Mucosa of descending colon (tissue), 3 donors: ENCODE data around the gene KLK10. TPM values are rescaled to one million over a fixed set of nuclear protein-coding genes. Genes with fewer than 3 reads are reported as not detected.

Source experiments
- ATAC-seq: fragments of 200-7000 bp; cut with Tn5 transposase; one replicate; pipeline ENCODE4 v1.9.1; 2020; ENCODE audit warnings: mild to moderate bottlenecking, moderate library complexity
- DNase-seq, 3 donors: peaks; one replicate each; pipeline ENCODE4 v3.0.0-alpha.2; 2020
- H3K36me3 ChIP-seq: fragments of 200-600 bp; one replicate; pipeline ENCODE4 v1.8.0; 2021; ENCODE audit warnings: low read depth, mild to moderate bottlenecking
- H3K4me1 ChIP-seq: fragments of 200-600 bp; one replicate; pipeline ENCODE4 v1.8.0; 2021; ENCODE audit warnings: low read depth, mild to moderate bottlenecking
- H3K4me3 ChIP-seq: fragments of 200-600 bp; one replicate; pipeline ENCODE4 v1.8.0; 2021; ENCODE audit warnings: mild to moderate bottlenecking
- H3K9me3 ChIP-seq: fragments of 200-600 bp; one replicate; pipeline ENCODE4 v1.8.0; 2021; ENCODE audit warnings: mild to moderate bottlenecking
- CTCF ChIP-seq: fragments of 200-600 bp; IDR thresholded peaks from one replicate; pipeline ENCODE4 v1.8.0; 2022; ENCODE audit warnings: antibody characterized with exemption, mild to moderate bottlenecking
- intact Hi-C, 2 donors: fragments of 100-400 bp; cut with DNase I in 1 of 2; cut with micrococcal nuclease in 1 of 2; formaldehyde crosslinking; loops; one replicate each; pipeline versions ENCODE4 v1.11.0 to v1.11.1; 2022; cut with DNase I, micrococcal nuclease
- long read RNA-seq, 2 donors: library from polyadenylated mRNA; unstranded; transcript quantifications; one replicate each; pipeline ENCODE4 v2.0.0, GENCODE V29; 2019 to 2021
- total RNA-seq, 3 donors: library from RNA; stranded (reverse); fragmentation: NEBNext Ultra II Directional in 2 of 3; extraction: Animal tissue kit (Norgen Biotek cat#: 25700) in 2 of 3; gene quantifications; one replicate each; pipeline versions ENCODE4 v1.2.1 to v1.2.4, GENCODE V29; 2021 to 2023
- donor health status: DM: no; HTN: no; CAD: no; lungs with moderate emphysema.
- donor health status: DM: no; HTN: no; CAD: no.
- donor health status: DM: no; HTN: yes; CAD: no.

Gene KLK10
- total RNA-seq, result under 1 TPM; 0.58 to 0.93 (median 0.76) TPM
- long read RNA-seq, donor 1, partial matches to known transcripts, result 3 of 4 reads
- long read RNA-seq, donor 1, other reads (novel, unspliced or antisense), result 1 of 4 reads
- long read RNA-seq, donor 2, result 0 reads

GRCh38 chr19:51019544-51019925, at the start of gene KLK10:
KLK10 (minus strand) TSS chr19:51019709; CDS start chr19:51019130, 579 bp downstream.
- Histone ChIP-seq H3K9me3 (no peaks in the 10 kb centered on the region), H3K4me1 (peaks cover 4% of the 10 kb centered on the region), H3K36me3 (no peaks in the 10 kb centered on the region), H3K4me3 (no peak within 1 kb of the TSS)
- DNase-seq, result no peak
- no peak for TF ChIP-seq CTCF
- ATAC-seq, result peak; percentile 6
- intact Hi-C loops, result no loop called here

GRCh38 chr19:51066393-51067186, 47.1 kb upstream of the KLK10 start:
- no peak for TF ChIP-seq CTCF
- intact Hi-C loops, result no loop called here
- no peak for ATAC-seq

DNA sequence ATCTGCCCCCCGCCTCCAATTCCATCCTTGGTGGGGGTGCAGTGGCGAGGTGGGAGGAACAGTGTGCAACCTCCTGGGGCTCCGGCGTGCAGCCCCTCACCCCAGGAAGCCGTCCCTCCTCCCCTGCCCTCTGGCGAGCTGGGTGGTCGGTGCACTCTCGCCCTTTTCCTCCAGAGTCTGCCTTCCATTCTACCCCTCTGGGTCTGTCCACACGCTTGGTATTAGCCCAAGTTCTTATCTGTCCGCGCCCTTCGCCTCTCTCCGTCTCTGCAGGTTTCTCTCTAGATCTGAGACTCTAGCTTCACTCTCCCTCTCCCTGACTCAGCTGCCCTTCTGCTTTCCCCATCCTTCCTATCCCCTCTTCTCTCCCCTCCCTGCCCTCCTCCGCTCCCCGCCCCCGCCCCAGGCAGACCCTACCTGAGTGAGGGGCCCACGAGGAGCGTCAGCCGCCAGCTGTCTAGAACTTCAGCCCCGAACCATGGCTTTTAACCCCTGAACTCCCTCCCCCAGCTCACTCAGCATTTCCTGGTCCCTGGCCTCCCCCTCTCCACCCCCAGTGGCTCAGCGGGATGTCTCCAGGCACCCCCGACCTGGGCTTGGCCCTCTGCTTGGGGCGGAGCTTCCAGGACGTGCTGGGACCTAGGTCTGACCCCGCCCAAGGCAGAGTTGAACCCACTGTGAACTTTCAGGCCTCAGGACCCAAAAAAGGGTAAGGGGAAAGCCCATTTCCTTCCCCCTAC, 45.9 kb upstream of the KLK10 start:
- DNase-seq (no peak), ATAC-seq (no peak)
- no peaks in the 10 kb centered on the region for H3K9me3 ChIP-seq
- H3K36me3 ChIP-seq, result no peaks in the 10 kb centered on the region
- intact Hi-C loops, result no loop called here
- H3K4me3 ChIP-seq, result no peak overlapping the region
- peaks cover 4% of the 10 kb centered on the region for H3K4me1 ChIP-seq
- TF ChIP-seq CTCF, result no peak

More at GRCh38 chr19:51066393-51067186, 47.1 kb upstream of the KLK10 start:
- peaks cover 4% of the 10 kb centered on the region for H3K4me1 ChIP-seq
- no peaks in the 10 kb centered on the region for H3K36me3 ChIP-seq
- no peak overlapping the region for H3K4me3 ChIP-seq
- no peaks in the 10 kb centered on the region for H3K9me3 ChIP-seq
- no peak for DNase-seq

DNA sequence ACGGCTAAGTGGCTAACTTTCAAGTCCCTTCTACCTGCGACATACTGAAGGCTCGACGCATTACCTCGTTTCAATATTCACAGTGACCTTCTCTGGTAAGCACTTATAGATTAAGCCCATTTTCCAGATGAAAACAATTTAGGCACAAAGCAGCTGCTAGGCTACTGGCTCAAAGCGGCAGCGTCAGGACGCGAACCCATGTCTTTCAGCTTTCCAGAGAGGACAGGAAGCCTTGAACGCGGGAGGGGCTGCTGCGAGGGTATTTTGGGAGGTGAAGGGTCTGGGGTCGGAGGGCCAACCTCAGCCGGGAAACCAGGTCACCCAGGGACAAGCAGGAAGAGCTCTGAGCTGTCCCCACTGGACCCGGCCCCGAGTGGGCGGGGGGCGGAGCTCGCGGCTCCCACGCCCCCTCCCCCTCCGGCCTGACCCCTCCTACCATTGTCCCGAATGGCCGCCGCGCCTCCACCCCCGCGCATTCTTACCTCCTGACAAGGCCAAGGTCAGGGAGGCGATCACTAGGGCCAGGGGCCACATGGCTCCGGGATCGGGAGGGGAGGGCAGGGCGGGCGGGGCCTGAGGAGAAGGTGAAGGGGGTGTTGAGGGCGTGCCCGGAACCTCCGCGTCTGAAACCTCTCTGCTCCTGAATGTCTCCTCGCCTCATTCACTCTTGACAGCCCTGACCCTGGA, 45.2 kb upstream of the KLK10 start, which contains the start of gene KLK13:
TSS of gene KLK13 (minus strand) at position 559 of the 687 bp plus-strand sequence. CDS start at position 534, 25 bp downstream.
- DNase-seq (peak in 2 of 3 donors; percentile 3 to 27), ATAC-seq (no peak)
- Histone ChIP-seq H3K4me3 (no peak within 1 kb of the TSS), H3K9me3 (no peaks in the 10 kb centered on the region), H3K4me1 (peaks cover 4% of the 10 kb centered on the region), H3K36me3 (no peaks in the 10 kb centered on the region)
- intact Hi-C loops, result no loop called here
- TF ChIP-seq CTCF, result no peak

GRCh38 chr19:51063664-51064063, 44.2 kb upstream of the KLK10 start:
- Histone ChIP-seq H3K4me3 (no peak overlapping the region), H3K4me1 (peaks cover 4% of the 10 kb centered on the region), H3K9me3 (no peaks in the 10 kb centered on the region), H3K36me3 (no peaks in the 10 kb centered on the region)
- intact Hi-C loops, result no loop called here
- no peak for ATAC-seq
- no peak for DNase-seq
- no peak for TF ChIP-seq CTCF
